Smooth muscle cell (in vitro differentiated cells): ENCODE measurements around the gene PRR3. TPM values are rescaled to one million over a fixed set of nuclear protein-coding genes. Genes with fewer than 3 reads are reported as not detected.
A peak's percentile ranks its signal among the peaks of the same experiment; 100 is the strongest.

ENCODE experiments used
- DNase-seq: peaks from one replicate; lab custom pipeline; 2025; ENCODE audit not compliant: unreplicated experiment; lab: John Stamatoyannopoulos, UW
- H2AFZ ChIP-seq: fragments of 200-600 bp; sonication (generic); 2 replicates; pipeline ENCODE4 v1.6.0; 2016; ENCODE audit warnings: antibody characterized with exemption, low read depth, mild to moderate bottlenecking
- H3F3A ChIP-seq: fragments of 200-600 bp; sonication (generic); 2 replicates; pipeline ENCODE4 v1.6.0; 2017; ENCODE audit warnings: antibody characterized with exemption, low read depth
- H3K27ac ChIP-seq: fragments of 200-600 bp; sonication (generic); 2 replicates; pipeline ENCODE4 v1.5.1; 2016; ENCODE audit warnings: low read depth, mild to moderate bottlenecking
- H3K27me3 ChIP-seq: fragments of 200-600 bp; sonication (generic); 2 replicates; pipeline ENCODE4 v1.6.1; 2016; ENCODE audit warnings: low read depth, mild to moderate bottlenecking
- H3K36me3 ChIP-seq: fragments of 200-600 bp; sonication (generic); 2 replicates; pipeline ENCODE4 v1.5.1; 2016; ENCODE audit warnings: low read depth
- H3K4me1 ChIP-seq: fragments of 200-600 bp; sonication (generic); 2 replicates; pipeline ENCODE4 v1.5.1; 2016; ENCODE audit warnings: low read depth
- H3K4me2 ChIP-seq: fragments of 200-600 bp; sonication (generic); 2 replicates; pipeline ENCODE4 v1.6.0; 2016; ENCODE audit warnings: mild to moderate bottlenecking
- H3K4me3 ChIP-seq: fragments of 200-600 bp; sonication (generic); 2 replicates; pipeline ENCODE4 v1.5.1; 2016; ENCODE audit warnings: mild to moderate bottlenecking
- H3K79me2 ChIP-seq: fragments of 200-600 bp; sonication (generic); 2 replicates; pipeline ENCODE4 v1.6.0; 2016; ENCODE audit warnings: low read depth, mild to moderate bottlenecking
- H3K9ac ChIP-seq: fragments of 200-600 bp; sonication (generic); 2 replicates; pipeline ENCODE4 v1.6.0; 2016; ENCODE audit warnings: low read depth
- H3K9me3 ChIP-seq: fragments of 200-600 bp; sonication (generic); replicated peaks from 2 replicates; pipeline ENCODE4 v1.5.1; 2016; ENCODE audit warnings: low read depth
- H4K20me1 ChIP-seq: fragments of 200-600 bp; sonication (generic); 2 replicates; pipeline ENCODE4 v1.6.0; 2016; ENCODE audit warnings: low read depth
- CTCF ChIP-seq: fragments of 200-600 bp; sonication (generic); IDR thresholded peaks from 2 replicates; pipeline ENCODE4 v1.5.1; 2017; ENCODE audit warnings: borderline replicate concordance, mild to moderate bottlenecking, antibody characterized with exemption; ENCODE audit not compliant: insufficient read depth, poor library complexity, severe bottlenecking
- WGBS: methylation state at CpG from one replicate; pipeline ENCODE4 v1.1.7; 2016; ENCODE audit warnings: low lambda C conversion rate; 5-methylcytosine and 5-hydroxymethylcytosine counted together
- polyA plus RNA-seq: library from polyadenylated mRNA; unstranded; fragments of >200 nt; fragmentation: Nextera tagmentation; extraction: Ambion mirVana; gene quantifications from 2 replicates; pipeline ENCODE4 v1.2.1, GENCODE V29; 2016
- total RNA-seq: library from RNA; depleted of rRNA; stranded (reverse); fragments of >200 nt; gene quantifications from 2 replicates; pipeline ENCODE4 v1.2.3, GENCODE V29; 2014

Gene PRR3
- total and polyA plus RNA-seq, 2 experiments from 2014 or later = 13.1 to 29.4 TPM

GRCh38 chr6:30583921-30584320 is 26.8 kb downstream of the PRR3 start:
- Histone ChIP-seq H3K4me1 (no peaks in the 10 kb centered on the region), H4K20me1 (no peaks in the 10 kb centered on the region), H3K9me3 (no peaks in the 10 kb centered on the region), H3K79me2 (no peaks in the 10 kb centered on the region), H3K27ac (no peak overlapping the region), H2AFZ (no peak overlapping the region), H3K27me3 (no peaks in the 10 kb centered on the region), H3F3A (no peaks in the 10 kb centered on the region), H3K4me2 (no peak overlapping the region), H3K4me3 (no peak overlapping the region), H3K9ac (no peak overlapping the region), H3K36me3 (peaks cover 14% of the 10 kb centered on the region)
- no peak for DNase-seq
- TF ChIP-seq CTCF = no peak
- 95% methylated on average over 5 of the region's 5 CpGs for WGBS

- DNase-seq = no peak
- H2AFZ ChIP-seq = no peak overlapping the region
- H3K4me2 ChIP-seq = no peak overlapping the region
- no peak overlapping the region for H3K9ac ChIP-seq
- peaks cover 7% of the 10 kb centered on the region for H4K20me1 ChIP-seq
- 99% methylated on average over 15 of the region's 15 CpGs for WGBS
- peaks cover 6% of the 10 kb centered on the region for H3K36me3 ChIP-seq
- H3K9me3 ChIP-seq = no peaks in the 10 kb centered on the region
- H3K4me1 ChIP-seq = no peaks in the 10 kb centered on the region
- no peak for TF ChIP-seq CTCF
- no peaks in the 10 kb centered on the region for H3K27me3 ChIP-seq
- H3K4me3 ChIP-seq = no peak overlapping the region
- H3F3A ChIP-seq = peaks cover 27% of the 10 kb centered on the region
- no peaks in the 10 kb centered on the region for H3K79me2 ChIP-seq
- H3K27ac ChIP-seq = peak overlapping the region; percentile 27
Observed at GRCh38 chr6:30589754-30590358, 32.8 kb downstream of the PRR3 start.

GRCh38 chr6:30590509-30590908 is 33.4 kb downstream of the PRR3 start:
- H2AFZ ChIP-seq = no peak overlapping the region
- H3K4me1 ChIP-seq = no peaks in the 10 kb centered on the region
- H3F3A ChIP-seq = peaks cover 32% of the 10 kb centered on the region
- no peak overlapping the region for H3K4me2 ChIP-seq
- H4K20me1 ChIP-seq = peaks cover 7% of the 10 kb centered on the region
- no peaks in the 10 kb centered on the region for H3K9me3 ChIP-seq
- H3K27ac ChIP-seq = peak overlapping the region; percentile 27
- no peak for DNase-seq
- peaks cover 6% of the 10 kb centered on the region for H3K36me3 ChIP-seq
- no peak overlapping the region for H3K4me3 ChIP-seq
- H3K27me3 ChIP-seq = no peaks in the 10 kb centered on the region
- WGBS = 89% methylated on average over 8 of the region's 8 CpGs
- H3K79me2 ChIP-seq = no peaks in the 10 kb centered on the region
- no peak overlapping the region for H3K9ac ChIP-seq
- TF ChIP-seq CTCF = no peak

- H4K20me1 ChIP-seq = peaks cover 7% of the 10 kb centered on the region
- 65% methylated on average over 1 of the region's 1 CpG for WGBS
- H3F3A ChIP-seq = peaks cover 32% of the 10 kb centered on the region
- no peaks in the 10 kb centered on the region for H3K27me3 ChIP-seq
- no peak for TF ChIP-seq CTCF
- H2AFZ ChIP-seq = no peak overlapping the region
- no peaks in the 10 kb centered on the region for H3K9me3 ChIP-seq
- H3K4me2 ChIP-seq = no peak overlapping the region
- peak overlapping the region; percentile 27 for H3K27ac ChIP-seq
- H3K36me3 ChIP-seq = peaks cover 6% of the 10 kb centered on the region
- no peak overlapping the region for H3K4me3 ChIP-seq
- H3K4me1 ChIP-seq = no peaks in the 10 kb centered on the region
- no peak for DNase-seq
- H3K79me2 ChIP-seq = no peaks in the 10 kb centered on the region
- H3K9ac ChIP-seq = no peak overlapping the region
Observed at GRCh38 chr6:30591008-30591407, 33.9 kb downstream of the PRR3 start.
